A549 (cell line): ENCODE data around the gene TMEM19. TPM values are rescaled to one million over a fixed set of nuclear protein-coding genes. Genes with fewer than 3 reads are reported as not detected.

Experiments used
- ATAC-seq, 2 experiments: fragments of 200-7000 bp in 1 of 2; fragments of >200 bp in 1 of 2; cut with Nextera tagmentation in 1 of 2; cut with Tn5 transposase in 1 of 2; 3 replicates each; pipeline versions ENCODE4 v1.8.0 to v1.9.1; 2018 to 2020; ENCODE audit warnings: mild to moderate bottlenecking in 1 of 2, moderate library complexity in 1 of 2
- CTCF ChIA-PET: fragments of 300-600 bp; sonication (Branson Sonifier 250); formaldehyde crosslinking; extraction: SDS; loops from one replicate; lab custom pipeline; 2021; ENCODE audit warnings: antibody characterized with exemption, inconsistent platforms; lab: Yijun Ruan, JAX
- POLR2A ChIA-PET: fragments of 350-600 bp; formaldehyde crosslinking; extraction: SDS; loops from one replicate; lab custom pipeline; 2021; ENCODE audit warnings: antibody characterized with exemption, inconsistent platforms; lab: Yijun Ruan, JAX
- DNase-seq, 2 experiments: peaks; one replicate each; pipeline versions ENCODE4 v3.0.0 to v3.0.0-alpha.2; 2011 to 2016; ENCODE audit warnings: low read depth in 1 of 2, low spot score in 1 of 2
- FAIRE-seq: peaks from 2 replicates; lab custom pipeline; 2011; peaks lifted over from hg19 to GRCh38; lab: Jason Lieb, UNC
- H3K27ac ChIP-seq, 2 experiments: fragments of >200 bp; sonication (Bioruptor Twin); formaldehyde crosslinking; 3 replicates each; pipeline ENCODE4 v1.5.1; 2016 to 2017
- H3K4me1 ChIP-seq: fragments of >200 bp; sonication (Bioruptor Twin); formaldehyde crosslinking; 3 replicates; pipeline ENCODE4 v1.6.1; 2016
- H3K4me2 ChIP-seq: fragments of >200 bp; sonication (Bioruptor Twin); formaldehyde crosslinking; 3 replicates; pipeline ENCODE4 v1.6.1; 2016
- H3K4me3 ChIP-seq: fragments of >200 bp; sonication (Bioruptor Twin); formaldehyde crosslinking; 3 replicates; pipeline ENCODE4 v1.5.1; 2016
- H3K9me3 ChIP-seq: fragments of >200 bp; sonication (Bioruptor Twin); formaldehyde crosslinking; 3 replicates; pipeline ENCODE4 v1.6.1; 2016
- CBX2 ChIP-seq: fragments of 200-600 bp; sonication (generic); IDR thresholded peaks from 2 replicates; pipeline ENCODE4 v1.6.1; 2016; ENCODE audit warnings: low read depth, mild to moderate bottlenecking, borderline replicate concordance
- CBX8 ChIP-seq: fragments of 200-600 bp; sonication (generic); IDR thresholded peaks from 2 replicates; pipeline ENCODE4 v1.6.1; 2016
- CEBPB ChIP-seq, 2 experiments: fragments of >200 bp in 1 of 2; sonication (Bioruptor Twin) in 1 of 2; formaldehyde crosslinking in 1 of 2; IDR thresholded peaks; 2 replicates each; pipeline ENCODE4 v1.6.1; 2012 to 2016
- CHD2 ChIP-seq: fragments of 150-350 bp; IDR thresholded peaks from 2 replicates; pipeline ENCODE4 v1.6.1; 2014; ENCODE audit warnings: low read length; ENCODE audit not compliant: partially characterized antibody
- E2F6 ChIP-seq: IDR thresholded peaks from 2 replicates; pipeline ENCODE4 v1.6.1; 2012; ENCODE audit warnings: low read depth, borderline replicate concordance
- EP300 ChIP-seq, 2 experiments: fragments of >200 bp; sonication (Bioruptor Twin); formaldehyde crosslinking; IDR thresholded peaks; 2 replicates in 1 of 2; 3 replicates in 1 of 2; pipeline ENCODE4 v1.6.1; 2016 to 2017
- FOSB ChIP-seq: fragments of 250-450 bp; sonication (Bioruptor Pico); IDR thresholded peaks from 2 replicates; pipeline ENCODE4 v1.5.0; 2020; ENCODE audit warnings: mild to moderate bottlenecking, moderate library complexity
- FOSL2 ChIP-seq, 2 experiments: fragments of 450-650 bp in 1 of 2; fragments of >200 bp in 1 of 2; sonication (Bioruptor Twin) in 1 of 2; formaldehyde crosslinking; IDR thresholded peaks; 2 replicates each; pipeline versions ENCODE4 v1.5.0 to v1.6.1; 2016 to 2020; ENCODE audit warnings: mild to moderate bottlenecking in 1 of 2, moderate library complexity in 1 of 2
- HDAC2 ChIP-seq: fragments of 200-600 bp; sonication (generic); IDR thresholded peaks from 2 replicates; pipeline ENCODE4 v1.6.1; 2016
- HEYL ChIP-seq: fragments of 250-450 bp; sonication (Bioruptor Pico); IDR thresholded peaks from 2 replicates; pipeline ENCODE4 v1.8.0; 2021; ENCODE audit warnings: mild to moderate bottlenecking, moderate library complexity
- HOXB13 ChIP-seq: fragments of 250-450 bp; sonication (Bioruptor Pico); IDR thresholded peaks from 2 replicates; pipeline ENCODE4 v1.5.0; 2020; ENCODE audit warnings: low read depth, mild to moderate bottlenecking, moderate library complexity
- KDM5A ChIP-seq: fragments of 200-600 bp; sonication (generic); IDR thresholded peaks from 2 replicates; pipeline ENCODE4 v1.6.1; 2016; ENCODE audit warnings: antibody characterized with exemption, mild to moderate bottlenecking
- MAZ ChIP-seq: fragments of 150-350 bp; IDR thresholded peaks from 2 replicates; pipeline ENCODE4 v1.6.1; 2014; ENCODE audit warnings: antibody characterized with exemption, low read depth, low read length, borderline replicate concordance
- MYC ChIP-seq: IDR thresholded peaks from 2 replicates; pipeline ENCODE4 v1.6.1; 2012; ENCODE audit warnings: mild to moderate bottlenecking, inconsistent platforms, low read length, improper control_type of control experiment, borderline replicate concordance
- NPAS2 ChIP-seq: fragments of 250-450 bp; sonication (Bioruptor Pico); IDR thresholded peaks from 2 replicates; pipeline ENCODE4 v1.8.0; 2022; ENCODE audit warnings: mild to moderate bottlenecking, moderate library complexity, borderline replicate concordance
- PHF8 ChIP-seq: fragments of 200-600 bp; sonication (generic); IDR thresholded peaks from 2 replicates; pipeline ENCODE4 v1.6.1; 2016; ENCODE audit warnings: low read depth, mild to moderate bottlenecking, antibody characterized with exemption, moderate library complexity, borderline replicate concordance
- POLR2A ChIP-seq: IDR thresholded peaks from 2 replicates; pipeline ENCODE4 v1.6.1; 2012; ENCODE audit warnings: mild to moderate bottlenecking, low read length
- ZC3H11A ChIP-seq: fragments of 450-650 bp; IDR thresholded peaks from 2 replicates; pipeline ENCODE4 v1.6.1; 2014; ENCODE audit warnings: antibody characterized with exemption, mild to moderate bottlenecking
- ZFP36 ChIP-seq: fragments of 450-650 bp; IDR thresholded peaks from 2 replicates; pipeline ENCODE4 v1.6.1; 2014; ENCODE audit warnings: borderline replicate concordance; ENCODE audit not compliant: partially characterized antibody
- ZNF302 ChIP-seq: fragments of 250-450 bp; sonication (Bioruptor Pico); IDR thresholded peaks from 2 replicates; pipeline ENCODE4 v1.9.0; 2021; ENCODE audit warnings: inconsistent platforms, mild to moderate bottlenecking, moderate library complexity
- ZSCAN20 ChIP-seq: fragments of 250-450 bp; sonication (Bioruptor Pico); IDR thresholded peaks from 2 replicates; pipeline ENCODE4 v1.8.0; 2022; ENCODE audit warnings: mild to moderate bottlenecking, moderate library complexity
- WGBS: methylation state at CpG from one replicate; pipeline ENCODE4 v1.1.6; 2017; ENCODE audit errors: missing lambda C conversion rate; 5-methylcytosine and 5-hydroxymethylcytosine counted together
- polyA plus RNA-seq, 4 experiments: library from polyadenylated mRNA; depleted of rRNA in 3 of 4; stranded (reverse); fragments of >200 nt; fragmentation: RNase III in 1 of 4; extraction: RNeasy Plus Mini Kit Qiagen cat#74134 plus additional on column Dnase treatment in 1 of 4; gene quantifications; 2 replicates in 3 of 4; 3 replicates in 1 of 4; pipeline ENCODE4 v1.2.3, GENCODE V29; 2011 to 2017
- TF ChIP-seq, protein P1 (sequence below): fragments of 150-350 bp; IDR thresholded peaks from 2 replicates; pipeline ENCODE4 v1.6.1; 2014; ENCODE audit warnings: low read depth, mild to moderate bottlenecking, low read length
- TF ChIP-seq, protein P2 (sequence below): fragments of 450-650 bp; IDR thresholded peaks from 2 replicates; pipeline ENCODE4 v1.6.1; 2014; ENCODE audit warnings: antibody characterized with exemption
- TF ChIP-seq, protein P3 (sequence below): IDR thresholded peaks from 2 replicates; pipeline ENCODE4 v1.6.1; 2012

TMEM19 gene
- polyA plus RNA-seq, 2 of the 4 experiments (the other 2 are of a cell fraction): 43.2 to 78.8 TPM

- no peak for TF ChIP-seq CEBPB (IDR thresholded peaks at IDR 0.05)
- 0 out of 2 replicates have a peak, but pooled peaks have one; percentile 2 for TF ChIP-seq ZC3H11A
- peak; percentile 88 for TF ChIP-seq PHF8
- TF ChIP-seq HDAC2: no peak
- no peak for TF ChIP-seq NPAS2 (CRISPR knock-in tag)
- no peak for TF ChIP-seq ZFP36
- TF ChIP-seq HEYL (CRISPR knock-in tag): no peak
- peak; percentile 96 for TF ChIP-seq CHD2
- no peak for TF ChIP-seq FOSL2 (IDR thresholded peaks at IDR 0.05)
- no peak for TF ChIP-seq FOSL2 (CRISPR knock-in tag; IDR thresholded peaks at IDR 0.05)
- peak; percentile 52; the same call in 1 of the 2 replicates for TF ChIP-seq KDM5A
- TF ChIP-seq MAZ: no peak
- no peak for TF ChIP-seq ZNF302 (CRISPR knock-in tag)
- TF ChIP-seq ZSCAN20 (CRISPR knock-in tag): no peak
- TF ChIP-seq, protein P1, sequence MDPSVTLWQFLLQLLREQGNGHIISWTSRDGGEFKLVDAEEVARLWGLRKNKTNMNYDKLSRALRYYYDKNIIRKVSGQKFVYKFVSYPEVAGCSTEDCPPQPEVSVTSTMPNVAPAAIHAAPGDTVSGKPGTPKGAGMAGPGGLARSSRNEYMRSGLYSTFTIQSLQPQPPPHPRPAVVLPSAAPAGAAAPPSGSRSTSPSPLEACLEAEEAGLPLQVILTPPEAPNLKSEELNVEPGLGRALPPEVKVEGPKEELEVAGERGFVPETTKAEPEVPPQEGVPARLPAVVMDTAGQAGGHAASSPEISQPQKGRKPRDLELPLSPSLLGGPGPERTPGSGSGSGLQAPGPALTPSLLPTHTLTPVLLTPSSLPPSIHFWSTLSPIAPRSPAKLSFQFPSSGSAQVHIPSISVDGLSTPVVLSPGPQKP: no peak
- TF ChIP-seq, protein P2, sequence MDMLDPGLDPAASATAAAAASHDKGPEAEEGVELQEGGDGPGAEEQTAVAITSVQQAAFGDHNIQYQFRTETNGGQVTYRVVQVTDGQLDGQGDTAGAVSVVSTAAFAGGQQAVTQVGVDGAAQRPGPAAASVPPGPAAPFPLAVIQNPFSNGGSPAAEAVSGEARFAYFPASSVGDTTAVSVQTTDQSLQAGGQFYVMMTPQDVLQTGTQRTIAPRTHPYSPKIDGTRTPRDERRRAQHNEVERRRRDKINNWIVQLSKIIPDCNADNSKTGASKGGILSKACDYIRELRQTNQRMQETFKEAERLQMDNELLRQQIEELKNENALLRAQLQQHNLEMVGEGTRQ: no peak
- no peak for TF ChIP-seq CBX2
- peak; percentile 66; the same call in 1 of the 2 replicates for TF ChIP-seq FOSB (CRISPR knock-in tag)
- no peak for TF ChIP-seq EP300 (IDR thresholded peaks at IDR 0.05)
These were observed 22.1 kb upstream of the TMEM19 start, which contains the start of the genes THAP2 and ZFC3H1 (continued) for GRCh38 chr12:71663561-71664410.

- Histone ChIP-seq H3K9me3 (no peaks in the 10 kb centered on the region), H3K27ac (peak overlapping the region; percentile 84 to 92), H3K4me3 (peak overlapping the region; percentile 69), H3K4me2 (peak overlapping the region; percentile 80), H3K4me1 (peaks cover 18% of the 10 kb centered on the region; the same call in 2 of the 3 replicates)
- 4% methylated on average over 20 of the region's 20 CpGs for WGBS
- TF ChIP-seq MYC (no peak), CBX8 (no peak), HOXB13 (CRISPR knock-in tag) (no peak), POLR2A (peak; percentile 69), E2F6 (no peak)
- TF ChIP-seq, protein P3, sequence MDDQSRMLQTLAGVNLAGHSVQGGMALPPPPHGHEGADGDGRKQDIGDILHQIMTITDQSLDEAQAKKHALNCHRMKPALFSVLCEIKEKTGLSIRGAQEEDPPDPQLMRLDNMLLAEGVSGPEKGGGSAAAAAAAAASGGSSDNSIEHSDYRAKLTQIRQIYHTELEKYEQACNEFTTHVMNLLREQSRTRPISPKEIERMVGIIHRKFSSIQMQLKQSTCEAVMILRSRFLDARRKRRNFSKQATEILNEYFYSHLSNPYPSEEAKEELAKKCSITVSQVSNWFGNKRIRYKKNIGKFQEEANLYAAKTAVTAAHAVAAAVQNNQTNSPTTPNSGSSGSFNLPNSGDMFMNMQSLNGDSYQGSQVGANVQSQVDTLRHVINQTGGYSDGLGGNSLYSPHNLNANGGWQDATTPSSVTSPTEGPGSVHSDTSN: no peak
- CTCF ChIA-PET: interaction anchor here (0.7 to 2.9 kb wide), 9 partner anchors 21 to 272 kb away, joined by 3 to 23 read pairs (median 4); partner anchors contain the start of genes RAB21 and TMEM19
- POLR2A ChIA-PET: interaction anchor here (0.6 to 2.8 kb wide), 10 partner anchors 11 to 92 kb away, joined by 3 to 87 read pairs (median 8); partner anchors contain the start of genes RAB21 and TMEM19
- ATAC-seq: peak; percentile 30 to 35
- DNase-seq: peak in 1 of 2 experiments; percentile 10
- no peak for FAIRE-seq
These were observed 21.3 kb upstream of the TMEM19 start for GRCh38 chr12:71664411-71665089.
